Mucosa of gallbladder (tissue), 1 donor: ENCODE measurements around the gene PATE1. TPM values are rescaled to one million over a fixed set of nuclear protein-coding genes. Genes with fewer than 3 reads are reported as not detected.

Source experiments
- DNase-seq: peaks from one replicate; pipeline ENCODE4 v3.0.0-alpha.2; 2020; ENCODE audit warnings: low spot score
- total RNA-seq: library from RNA; stranded (reverse); gene quantifications from one replicate; pipeline ENCODE4 v1.2.1, GENCODE V29; 2021
- donor health status: DM: no; HTN: no; CAD: no.

PATE1 gene
- total RNA-seq, 1 donor from 2014 or later = not detected

DNA sequence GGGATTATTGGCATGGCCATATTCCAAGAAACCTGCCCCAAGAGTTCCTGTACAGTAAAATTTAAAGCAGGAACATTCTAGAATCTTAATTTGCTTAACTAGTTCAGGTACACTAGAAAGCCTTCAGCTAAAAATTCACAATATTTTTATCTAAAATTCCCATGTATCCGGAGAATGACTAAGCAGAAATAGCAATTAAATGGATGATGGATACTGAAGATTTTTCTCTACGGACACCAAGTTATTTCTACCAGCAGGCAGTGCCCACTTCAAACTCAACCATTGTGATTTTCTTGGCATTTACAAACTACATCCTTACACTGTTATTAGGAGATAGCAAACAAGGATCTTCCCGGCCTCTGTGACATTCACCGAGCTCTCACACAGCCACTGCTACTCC is 44.7 kb downstream of the PATE1 start:
- no peak for DNase-seq

DNA sequence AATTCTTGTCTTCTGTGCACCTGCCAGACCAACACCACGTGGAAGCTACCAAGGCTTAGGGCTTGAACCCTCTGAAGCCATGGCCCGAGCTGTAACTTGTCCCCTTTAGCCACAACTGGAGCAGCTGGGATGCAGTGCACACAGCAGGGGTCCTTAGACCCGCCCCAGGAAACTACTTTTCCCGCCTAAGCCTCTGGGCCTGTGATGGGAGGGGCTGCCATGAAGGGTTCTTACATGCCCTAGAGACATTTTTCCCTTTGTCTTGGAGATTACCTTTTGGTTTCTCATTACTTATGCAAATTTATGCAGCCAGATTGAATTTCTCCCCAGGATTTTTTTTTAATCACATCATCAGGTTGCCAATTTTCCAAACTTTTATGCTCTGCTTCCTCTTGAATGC is 51.6 kb downstream of the PATE1 start:
- DNase-seq = no peak

Other genes with a start within 250 kb of the PATE1 start
- gene EI24, start 176.8 kb upstream of the PATE1 start, total RNA-seq = 77.3 TPM
- gene STT3A, start 153.4 kb upstream of the PATE1 start, total RNA-seq = 139 TPM
- gene CHEK1, start 121.1 kb upstream of the PATE1 start, total RNA-seq = 4.9 TPM
- not detected for gene ACRV1, start 65.4 kb upstream of the PATE1 start, total RNA-seq
- not detected for gene PATE2, start 32.5 kb downstream of the PATE1 start, total RNA-seq
- not detected for gene PATE3, start 41.8 kb downstream of the PATE1 start, total RNA-seq
- gene PATE4, start 87.0 kb downstream of the PATE1 start, total RNA-seq = not detected
- gene HYLS1, start 141.4 kb downstream of the PATE1 start, total RNA-seq = 4.8 TPM
- gene PUS3, start 156.9 kb downstream of the PATE1 start, total RNA-seq = 7.4 TPM
- gene DDX25, start 158.2 kb downstream of the PATE1 start, total RNA-seq = 0.29 TPM
- not detected for gene VSIG10L2, start 199.8 kb downstream of the PATE1 start, total RNA-seq